ENCODE measurements around the gene C7.
"Not testable (repeated sequence)": the region's sequence is repeated elsewhere in the genome, so short reads cannot be mapped to it uniquely, and the experiment has no call there.

DNA sequence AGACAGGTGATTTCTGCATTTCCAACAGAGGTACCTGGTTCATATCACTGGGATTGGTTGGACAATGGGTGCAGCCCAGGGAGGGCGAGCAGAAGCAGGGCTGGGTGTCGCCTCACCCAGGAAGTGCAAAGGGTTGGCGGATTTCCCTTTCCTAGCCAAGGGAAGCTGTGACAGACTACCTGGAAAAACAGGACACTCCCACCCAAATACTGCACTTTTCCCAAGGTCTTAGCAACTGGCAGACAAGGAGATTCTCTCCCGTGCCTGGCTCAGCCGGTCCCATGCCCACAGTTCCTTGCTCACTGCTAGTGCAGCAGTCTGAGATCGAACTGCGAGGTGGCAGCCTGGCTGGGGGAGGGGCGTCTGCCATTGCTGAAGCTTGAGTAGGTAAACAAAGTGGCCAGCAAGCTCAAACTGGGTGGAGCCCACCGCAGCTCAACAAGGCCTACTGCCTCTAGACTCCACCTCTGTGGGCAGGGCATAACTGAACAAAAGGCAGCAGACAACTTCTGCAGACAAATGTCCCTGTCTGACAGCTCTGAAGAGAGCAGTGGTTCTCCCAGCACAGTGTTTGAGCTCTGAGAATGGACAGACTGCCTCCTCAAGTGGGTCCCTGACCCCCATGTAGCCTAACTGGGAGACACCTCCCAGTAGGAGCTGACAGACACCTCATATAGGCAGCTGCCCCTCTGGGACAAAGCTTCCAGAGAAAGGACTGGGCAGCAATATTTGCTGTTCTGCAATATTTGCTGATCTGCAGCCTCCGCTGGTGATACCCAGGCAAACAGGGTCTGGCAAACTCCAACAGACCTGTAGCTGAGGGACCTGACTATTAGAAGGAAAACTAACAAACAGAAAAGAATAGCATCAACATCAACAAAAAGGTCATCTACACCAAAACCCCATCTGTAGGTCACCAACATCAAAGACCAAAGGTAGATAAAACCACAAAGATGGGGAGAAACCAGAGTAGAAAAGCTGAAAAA is 13.6 kb upstream of the C7 start:
- TF ChIP-seq BACH2 (CRISPR knock-in tag; IDR thresholded peaks at IDR 0.05; ENCODE audit: borderline replicate concordance); ZC3H10 (CRISPR knock-in tag; IDR thresholded peaks at IDR 0.05); ZNF8 (CRISPR knock-in tag; IDR thresholded peaks at IDR 0.05); ARNTL (CRISPR knock-in tag; IDR thresholded peaks at IDR 0.05; ENCODE audit: borderline replicate concordance, low read depth); ZNF565 (CRISPR knock-in tag; conservative IDR thresholded peaks at IDR 0.05; ENCODE audit: low read depth); TCF4 (CRISPR knock-in tag; IDR thresholded peaks at IDR 0.05; ENCODE audit: borderline replicate concordance); ZNF70 (CRISPR knock-in tag; IDR thresholded peaks at IDR 0.05); SNAI2 (CRISPR knock-in tag; IDR thresholded peaks at IDR 0.05): not testable (repeated sequence)
